Measurements from ENCODE around the gene NTNG2.
A peak's percentile ranks its signal among the peaks of the same experiment; 100 is the strongest.

The NTNG2 gene

DNA sequence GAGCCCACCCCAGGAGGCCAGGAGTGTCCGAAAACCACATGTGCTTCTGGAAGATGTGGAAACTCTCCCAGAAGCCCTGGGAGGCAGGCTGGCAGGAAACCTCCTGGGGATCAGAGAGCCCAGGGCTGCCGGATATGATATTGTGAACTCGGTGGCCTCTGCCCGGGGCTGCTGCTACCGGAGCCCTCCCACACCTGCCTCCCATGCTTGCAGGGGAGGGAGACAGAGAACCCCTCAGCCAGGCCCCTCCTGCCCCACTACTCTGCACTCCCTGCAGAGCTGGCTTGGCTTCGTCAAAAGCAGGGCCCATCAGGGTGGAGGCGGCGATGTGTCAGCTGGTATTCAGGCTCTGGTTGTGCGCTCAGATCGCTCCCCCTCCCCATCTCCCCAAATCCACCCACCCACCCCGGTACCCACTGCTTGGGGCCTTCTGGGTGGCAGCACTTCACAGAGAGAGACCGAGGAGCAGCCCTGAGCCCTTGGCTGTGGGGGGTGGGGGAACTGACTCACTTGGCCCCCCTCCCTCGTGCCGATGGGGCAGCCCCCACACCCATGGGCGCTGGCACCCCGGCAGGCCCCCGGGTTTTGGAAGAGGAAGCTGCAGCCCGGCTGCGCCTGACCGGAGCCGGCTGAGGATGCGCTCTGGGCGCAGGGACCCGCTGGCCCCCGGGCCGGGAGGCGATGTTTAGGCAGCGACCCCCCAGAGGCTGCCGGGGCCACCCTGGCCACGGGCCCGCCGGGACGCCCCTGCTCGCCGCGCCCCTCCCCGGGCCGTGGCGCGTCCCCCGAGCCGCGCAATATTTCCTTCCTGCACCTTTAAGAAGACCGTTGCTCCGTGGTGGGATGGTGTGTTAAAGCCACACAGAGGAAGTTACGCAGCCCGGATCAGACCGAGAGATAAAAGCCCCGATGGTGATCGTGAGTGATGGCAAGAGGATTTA lies 786 bp upstream of the NTNG2 start:
- Histone ChIP-seq H3K27me3 (ENCODE audit: insufficient read depth, low read length) (peaks cover 76% of the 10 kb centered on the region), H3K79me2 (ENCODE audit: control insufficient read depth, insufficient read depth, low read length, unreplicated experiment) (no peaks in the 10 kb centered on the region), H3K4me1 (ENCODE audit: control insufficient read depth, insufficient read depth, low read length, unreplicated experiment) (peaks cover 3% of the 10 kb centered on the region), H3K36me3 (ENCODE audit: insufficient read depth, low read length) (no peaks in the 10 kb centered on the region), H3K27ac (ENCODE audit: low read depth, low read length) (no peak overlapping the region), H3K4me3 (ENCODE audit: low read depth, low read length) (peak overlapping the region; percentile 89), H2AFZ (ENCODE audit: low read length, unreplicated experiment) (peak overlapping the region; percentile 95)

DNA sequence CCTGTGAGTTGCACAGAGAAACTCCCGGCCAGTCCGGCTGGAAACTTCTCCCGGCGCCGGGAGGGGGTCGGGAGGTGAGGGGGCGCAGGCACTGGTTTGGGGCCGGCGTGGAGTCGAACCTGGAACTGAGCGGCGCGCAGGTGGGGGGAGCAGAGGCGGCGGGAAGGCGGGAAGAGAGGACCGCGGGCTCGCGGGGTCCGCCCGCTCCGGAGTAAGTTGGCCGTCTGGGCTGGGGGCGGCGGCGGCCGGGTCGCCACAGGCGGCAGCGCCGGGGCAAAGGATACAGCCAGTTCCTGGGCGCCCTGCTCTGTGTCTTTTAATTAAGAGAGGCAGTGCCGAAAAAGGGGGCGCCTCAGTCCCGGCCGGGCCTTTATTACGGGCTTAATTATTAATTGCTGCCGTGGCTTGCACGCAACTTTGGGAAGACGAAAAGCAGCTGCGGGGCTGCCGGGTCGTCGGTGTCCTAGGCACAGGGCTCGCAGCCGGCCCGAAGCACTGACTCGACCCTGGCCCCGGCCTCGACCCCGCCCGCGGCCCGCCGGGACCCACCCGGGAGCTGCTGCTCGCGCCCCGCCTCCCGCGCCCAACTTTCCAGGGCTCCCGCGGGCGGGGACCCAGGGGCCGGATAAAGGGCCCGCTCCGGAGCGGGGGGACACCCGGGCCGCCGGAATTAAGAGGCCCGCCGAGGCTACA lies 1.1 kb downstream of the NTNG2 start:
- Histone ChIP-seq H3K27ac (ENCODE audit: low read depth, low read length) (no peak overlapping the region), H3K36me3 (ENCODE audit: insufficient read depth, low read length) (no peaks in the 10 kb centered on the region), H3K4me3 (ENCODE audit: low read depth, low read length) (peak overlapping the region; percentile 89), H3K79me2 (ENCODE audit: control insufficient read depth, insufficient read depth, low read length, unreplicated experiment) (no peaks in the 10 kb centered on the region), H3K4me1 (ENCODE audit: control insufficient read depth, insufficient read depth, low read length, unreplicated experiment) (peaks cover 3% of the 10 kb centered on the region), H3K27me3 (ENCODE audit: insufficient read depth, low read length) (peaks cover 79% of the 10 kb centered on the region), H2AFZ (ENCODE audit: low read length, unreplicated experiment) (no peak overlapping the region)

DNA sequence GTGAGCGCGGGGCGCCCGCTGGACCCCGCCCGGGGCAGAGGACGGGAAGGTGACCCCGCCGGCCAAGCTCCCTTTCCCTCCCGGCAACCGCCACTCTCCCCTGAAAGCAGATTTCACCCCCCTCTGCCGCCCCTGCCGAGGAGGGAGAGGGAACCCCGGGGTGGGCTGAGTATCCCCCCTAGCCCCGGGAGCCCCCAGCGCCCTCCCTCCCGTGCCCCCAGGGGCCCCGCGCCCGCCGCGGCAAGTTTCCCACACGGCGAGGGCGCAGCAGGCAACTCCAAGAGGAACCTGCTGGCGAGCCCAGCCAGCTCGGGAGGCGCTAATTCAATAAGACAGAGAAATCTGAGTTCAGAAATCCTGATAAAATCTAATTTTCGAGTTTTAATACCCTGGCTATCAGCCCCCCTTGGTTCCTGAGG lies 1.6 kb downstream of the NTNG2 start:
- Histone ChIP-seq H3K36me3 (ENCODE audit: insufficient read depth, low read length) (no peaks in the 10 kb centered on the region), H2AFZ (ENCODE audit: low read length, unreplicated experiment) (no peak overlapping the region), H3K27ac (ENCODE audit: low read depth, low read length) (no peak overlapping the region), H3K27me3 (ENCODE audit: insufficient read depth, low read length) (peaks cover 73% of the 10 kb centered on the region), H3K4me1 (ENCODE audit: control insufficient read depth, insufficient read depth, low read length, unreplicated experiment) (peaks cover 5% of the 10 kb centered on the region), H3K4me3 (ENCODE audit: low read depth, low read length) (peak overlapping the region; percentile 89), H3K79me2 (ENCODE audit: control insufficient read depth, insufficient read depth, low read length, unreplicated experiment) (no peaks in the 10 kb centered on the region)

DNA sequence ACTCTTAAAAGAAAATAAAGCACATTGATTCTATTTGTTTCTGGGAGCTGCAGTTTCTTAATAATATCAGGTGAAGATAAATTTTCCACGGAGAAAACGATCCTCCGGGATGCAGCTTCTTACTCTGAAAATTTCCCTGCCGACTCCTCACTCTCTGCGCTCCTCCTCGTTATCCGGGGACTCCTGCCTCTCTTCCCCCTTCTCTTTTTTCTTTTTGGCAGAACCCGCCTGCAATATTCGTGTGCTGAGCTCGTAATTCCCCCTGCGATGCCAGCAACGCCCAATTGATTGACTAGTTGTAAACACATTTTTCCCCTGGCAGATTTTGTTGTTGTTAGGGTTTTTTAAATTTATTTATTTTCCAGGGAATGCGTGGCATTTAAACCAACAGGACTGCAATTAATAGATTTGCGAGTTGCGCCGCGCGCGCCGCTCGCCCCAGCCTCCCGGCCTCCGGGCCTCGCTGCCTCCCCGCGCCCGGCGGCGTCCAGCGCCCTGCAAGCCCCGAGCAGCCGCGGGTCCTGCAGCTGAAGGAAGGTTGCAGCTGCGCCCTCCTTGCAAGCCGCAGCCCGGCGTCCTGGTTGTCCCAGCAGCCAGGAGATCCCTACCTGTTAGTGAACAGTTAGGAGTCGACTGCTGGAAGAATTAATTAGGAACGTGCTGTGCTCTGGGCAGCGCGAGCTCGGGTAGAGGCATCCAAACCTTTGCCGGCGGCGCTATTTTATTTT lies 2.2 kb downstream of the NTNG2 start:
- H3K27me3 ChIP-seq (ENCODE audit: insufficient read depth, low read length) = peaks cover 71% of the 10 kb centered on the region
- H3K36me3 ChIP-seq (ENCODE audit: insufficient read depth, low read length) = no peaks in the 10 kb centered on the region
- H3K4me3 ChIP-seq (ENCODE audit: low read depth, low read length) = no peak overlapping the region; the same call in 1 of the 2 replicates
- H3K79me2 ChIP-seq (ENCODE audit: control insufficient read depth, insufficient read depth, low read length, unreplicated experiment) = no peaks in the 10 kb centered on the region
- no peak overlapping the region for H3K27ac ChIP-seq (ENCODE audit: low read depth, low read length)
- no peak overlapping the region for H2AFZ ChIP-seq (ENCODE audit: low read length, unreplicated experiment)
- peaks cover 7% of the 10 kb centered on the region for H3K4me1 ChIP-seq (ENCODE audit: control insufficient read depth, insufficient read depth, low read length, unreplicated experiment)

DNA sequence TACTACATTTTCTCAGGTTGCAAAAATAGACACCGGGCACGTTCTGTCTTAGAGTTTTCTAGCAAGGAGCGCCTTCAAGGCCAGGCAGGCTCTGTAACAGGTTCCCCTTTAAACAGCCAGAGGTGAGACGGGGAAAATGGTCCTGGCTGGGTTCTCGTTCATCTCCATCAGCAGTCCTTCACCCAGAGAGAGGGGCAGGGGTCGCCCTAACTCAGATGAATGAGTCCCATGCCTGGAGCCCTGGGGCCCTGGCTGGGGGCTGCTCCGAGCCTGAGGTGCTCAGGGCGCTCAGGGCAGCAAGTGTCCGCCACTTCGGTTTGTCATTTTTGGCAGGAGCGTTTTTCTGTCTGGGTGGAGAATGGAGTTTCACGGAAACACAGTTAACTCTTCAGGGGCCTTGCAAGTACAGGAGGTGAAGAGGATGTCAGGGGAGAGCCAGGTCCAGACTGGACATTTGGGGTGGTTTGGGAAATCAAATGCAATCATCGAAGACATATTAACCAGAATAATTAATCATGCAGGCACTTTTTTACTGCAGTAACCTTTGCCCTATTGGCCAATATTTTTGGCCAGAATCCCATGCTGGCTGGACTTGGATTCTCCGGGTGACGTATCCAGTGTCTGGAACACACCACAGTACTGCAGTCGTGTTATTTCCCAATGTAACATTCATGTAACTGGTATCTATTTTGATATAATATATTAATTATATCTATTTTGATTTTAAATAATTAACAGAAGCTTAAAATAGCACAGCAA lies 2.9 kb downstream of the NTNG2 start:
- Histone ChIP-seq H3K4me3 (ENCODE audit: low read depth, low read length) (no peak overlapping the region), H3K27ac (ENCODE audit: low read depth, low read length) (no peak overlapping the region), H3K27me3 (ENCODE audit: insufficient read depth, low read length) (peaks cover 70% of the 10 kb centered on the region), H2AFZ (ENCODE audit: low read length, unreplicated experiment) (no peak overlapping the region), H3K4me1 (ENCODE audit: control insufficient read depth, insufficient read depth, low read length, unreplicated experiment) (peaks cover 7% of the 10 kb centered on the region), H3K79me2 (ENCODE audit: control insufficient read depth, insufficient read depth, low read length, unreplicated experiment) (no peaks in the 10 kb centered on the region), H3K36me3 (ENCODE audit: insufficient read depth, low read length) (no peaks in the 10 kb centered on the region)

DNA sequence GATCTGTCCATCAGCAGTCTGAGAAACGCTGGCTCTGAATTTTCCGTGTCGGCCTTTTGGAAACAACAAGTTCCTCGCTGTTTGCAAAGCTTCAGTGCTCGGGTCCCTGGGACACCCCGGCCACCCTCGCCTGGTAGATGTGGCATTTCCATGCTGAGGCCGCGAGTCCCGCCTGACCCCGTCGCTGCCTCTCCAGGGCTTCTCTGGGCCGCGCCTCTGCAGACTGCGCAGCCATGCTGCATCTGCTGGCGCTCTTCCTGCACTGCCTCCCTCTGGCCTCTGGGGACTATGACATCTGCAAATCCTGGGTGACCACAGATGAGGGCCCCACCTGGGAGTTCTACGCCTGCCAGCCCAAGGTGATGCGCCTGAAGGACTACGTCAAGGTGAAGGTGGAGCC lies 4.7 kb downstream of the NTNG2 start:
- Histone ChIP-seq H3K27me3 (ENCODE audit: insufficient read depth, low read length) (peaks cover 60% of the 10 kb centered on the region), H3K79me2 (ENCODE audit: control insufficient read depth, insufficient read depth, low read length, unreplicated experiment) (no peaks in the 10 kb centered on the region)

DNA sequence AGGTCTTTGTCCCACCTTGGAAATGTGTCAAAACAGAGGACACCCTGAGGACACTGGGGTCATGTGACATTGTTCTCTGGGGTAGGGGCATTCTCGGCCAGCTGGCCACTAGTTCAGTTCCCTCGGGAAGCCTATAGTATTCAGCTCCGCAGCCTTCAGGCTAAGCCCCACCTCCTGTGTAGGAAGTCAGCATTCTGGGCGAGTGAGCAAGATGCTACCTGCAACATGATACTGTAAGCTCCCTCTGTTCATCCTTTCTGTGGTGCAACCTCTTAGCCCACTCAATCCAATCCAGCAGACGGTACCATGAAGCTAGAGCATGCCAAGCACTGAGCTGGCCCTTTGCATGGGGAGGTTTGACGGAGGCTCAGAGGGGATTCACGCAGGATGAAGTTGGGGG lies 5.3 kb downstream of the NTNG2 start:
- peaks cover 60% of the 10 kb centered on the region for H3K27me3 ChIP-seq (ENCODE audit: insufficient read depth, low read length)

More for the DNA sequence above, 4.7 kb downstream of the NTNG2 start:
- Histone ChIP-seq H3K27ac (ENCODE audit: low read depth, low read length) (no peak overlapping the region), H3K4me1 (ENCODE audit: control insufficient read depth, insufficient read depth, low read length, unreplicated experiment) (peaks cover 4% of the 10 kb centered on the region), H2AFZ (ENCODE audit: low read length, unreplicated experiment) (no peak overlapping the region), H3K4me3 (ENCODE audit: low read depth, low read length) (no peak overlapping the region), H3K36me3 (ENCODE audit: insufficient read depth, low read length) (no peaks in the 10 kb centered on the region)

DNA sequence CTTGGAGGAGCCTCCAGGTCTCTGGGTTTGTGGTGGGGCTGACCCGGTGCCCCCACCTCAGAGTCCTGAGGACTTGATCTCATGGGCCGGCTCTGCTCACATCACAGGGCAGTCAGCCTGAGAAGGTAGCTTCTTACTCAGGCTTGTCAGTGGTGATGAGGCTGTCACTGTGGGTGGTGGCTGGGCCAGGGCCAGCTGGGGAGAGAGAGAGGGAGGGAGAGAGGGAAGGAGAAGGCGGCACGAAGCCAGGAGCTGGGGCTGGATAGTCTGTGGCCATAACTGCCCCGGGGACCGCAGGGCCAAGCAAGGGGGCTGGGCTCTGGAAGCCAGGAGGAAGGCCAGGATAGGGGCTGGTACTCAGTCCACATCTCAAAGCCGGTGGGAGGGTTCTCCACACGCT lies 6.5 kb downstream of the NTNG2 start:
- peaks cover 51% of the 10 kb centered on the region for H3K27me3 ChIP-seq (ENCODE audit: insufficient read depth, low read length)
- H3K4me1 ChIP-seq (ENCODE audit: control insufficient read depth, insufficient read depth, low read length, unreplicated experiment) = peaks cover 4% of the 10 kb centered on the region
- no peak overlapping the region for H3K4me3 ChIP-seq (ENCODE audit: low read depth, low read length)
- H3K79me2 ChIP-seq (ENCODE audit: control insufficient read depth, insufficient read depth, low read length, unreplicated experiment) = no peaks in the 10 kb centered on the region
- H2AFZ ChIP-seq (ENCODE audit: low read length, unreplicated experiment) = no peak overlapping the region
- H3K27ac ChIP-seq (ENCODE audit: low read depth, low read length) = no peak overlapping the region
- H3K36me3 ChIP-seq (ENCODE audit: insufficient read depth, low read length) = no peaks in the 10 kb centered on the region

More for the DNA sequence above, 5.3 kb downstream of the NTNG2 start:
- no peaks in the 10 kb centered on the region for H3K79me2 ChIP-seq (ENCODE audit: control insufficient read depth, insufficient read depth, low read length, unreplicated experiment)
- peaks cover 4% of the 10 kb centered on the region for H3K4me1 ChIP-seq (ENCODE audit: control insufficient read depth, insufficient read depth, low read length, unreplicated experiment)
- no peak overlapping the region for H3K4me3 ChIP-seq (ENCODE audit: low read depth, low read length)
- H3K36me3 ChIP-seq (ENCODE audit: insufficient read depth, low read length) = no peaks in the 10 kb centered on the region
- H2AFZ ChIP-seq (ENCODE audit: low read length, unreplicated experiment) = no peak overlapping the region
- no peak overlapping the region for H3K27ac ChIP-seq (ENCODE audit: low read depth, low read length)

DNA sequence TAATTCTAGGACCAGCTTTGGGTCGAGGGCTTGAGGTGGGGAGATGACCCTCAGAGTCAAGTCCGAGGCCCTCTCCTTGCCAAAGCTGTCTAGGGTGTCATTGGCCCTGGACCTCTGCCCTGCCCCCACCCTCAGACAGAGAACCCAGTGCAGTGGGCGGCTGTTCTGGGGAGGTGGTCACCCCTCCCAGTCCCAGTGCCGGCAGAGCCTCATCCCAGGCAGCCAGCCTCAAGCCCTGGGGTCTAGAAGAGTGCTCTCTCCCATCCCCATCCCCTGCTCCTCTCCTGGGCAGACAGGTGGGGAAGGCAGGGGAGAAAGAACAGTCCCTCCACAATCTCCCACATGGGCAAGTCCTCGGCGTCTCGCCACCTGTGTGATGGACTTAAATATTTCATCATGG lies 7.0 kb downstream of the NTNG2 start:
- Histone ChIP-seq H3K4me3 (ENCODE audit: low read depth, low read length) (no peak overlapping the region), H3K27ac (ENCODE audit: low read depth, low read length) (no peak overlapping the region), H3K4me1 (ENCODE audit: control insufficient read depth, insufficient read depth, low read length, unreplicated experiment) (peaks cover 4% of the 10 kb centered on the region), H3K36me3 (ENCODE audit: insufficient read depth, low read length) (no peaks in the 10 kb centered on the region), H3K79me2 (ENCODE audit: control insufficient read depth, insufficient read depth, low read length, unreplicated experiment) (no peaks in the 10 kb centered on the region), H2AFZ (ENCODE audit: low read length, unreplicated experiment) (no peak overlapping the region), H3K27me3 (ENCODE audit: insufficient read depth, low read length) (peaks cover 46% of the 10 kb centered on the region)
